Left lung (tissue), 10 donors: Measurements from ENCODE around the gene TAGAP. TPM values are rescaled to one million over a fixed set of nuclear protein-coding genes. Genes with fewer than 3 reads are reported as not detected.

ENCODE experiments used
- ATAC-seq: fragments of 200-7000 bp; cut with Tn5 transposase; one replicate; pipeline ENCODE4 v1.9.1; 2020; ENCODE audit warnings: moderate library complexity
- DNase-seq, 4 donors: peaks; one replicate each; pipeline ENCODE4 v3.0.0-alpha.2; 2013 to 2020
- H3K27ac ChIP-seq, 2 donors: fragments of 200-600 bp; sonication (generic) in 1 of 2; one replicate each; pipeline versions ENCODE4 v1.5.0 to v1.8.0; 2020 to 2021
- H3K27me3 ChIP-seq, 2 donors: fragments of 200-600 bp; sonication (generic) in 1 of 2; one replicate each; pipeline versions ENCODE4 v1.5.0 to v1.8.0; 2020 to 2021
- H3K36me3 ChIP-seq, 2 donors: fragments of 200-600 bp; sonication (generic) in 1 of 2; one replicate each; pipeline versions ENCODE4 v1.5.0 to v1.8.0; 2020 to 2021
- H3K4me1 ChIP-seq, 2 donors: fragments of 200-600 bp; one replicate each; pipeline ENCODE4 v1.8.0; 2021
- H3K4me3 ChIP-seq, 2 donors: fragments of 200-600 bp; sonication (generic) in 1 of 2; one replicate each; pipeline versions ENCODE4 v1.5.0 to v1.8.0; 2020 to 2021; ENCODE audit warnings: mild to moderate bottlenecking in 1 of 2
- H3K9me3 ChIP-seq, 2 donors: fragments of 200-600 bp; sonication (generic) in 1 of 2; one replicate each; pipeline versions ENCODE4 v1.5.0 to v1.8.0; 2020 to 2021
- intact Hi-C, 2 donors: fragments of 100-400 bp; cut with DNase I; formaldehyde crosslinking; loops; one replicate each; pipeline versions ENCODE4 v1.11.2 to v1.14.2; 2022
- polyA plus RNA-seq, 6 donors: library from polyadenylated mRNA; unstranded; fragments of 120-200 nt; gene quantifications; one replicate each; pipeline ENCODE4 v1.2.1, GENCODE V29; 2013; ENCODE audit not compliant: insufficient read length in 6 of 6
- total RNA-seq, 2 donors: library from RNA; stranded (reverse); fragmentation: NEBNext Ultra II Directional; extraction: Animal tissue kit (Norgen Biotek cat#: 25700); gene quantifications; one replicate each; pipeline ENCODE4 v1.2.1, GENCODE V29; 2021
- TF ChIP-seq, protein P1 (sequence below), 2 donors: fragments of 200-600 bp; sonication (generic) in 1 of 2; IDR thresholded peaks; one replicate each; pipeline versions ENCODE4 v1.5.0 to v1.8.0; 2021; ENCODE audit warnings: antibody characterized with exemption in 2 of 2
- donor health status: DM: no; HTN: yes; CAD: no.
- donor health status: DM: no; HTN: no; CAD: no.

Gene TAGAP
- total and polyA plus RNA-seq, 8 donors = 1.3 to 15.1 (median 1.7) TPM

DNA sequence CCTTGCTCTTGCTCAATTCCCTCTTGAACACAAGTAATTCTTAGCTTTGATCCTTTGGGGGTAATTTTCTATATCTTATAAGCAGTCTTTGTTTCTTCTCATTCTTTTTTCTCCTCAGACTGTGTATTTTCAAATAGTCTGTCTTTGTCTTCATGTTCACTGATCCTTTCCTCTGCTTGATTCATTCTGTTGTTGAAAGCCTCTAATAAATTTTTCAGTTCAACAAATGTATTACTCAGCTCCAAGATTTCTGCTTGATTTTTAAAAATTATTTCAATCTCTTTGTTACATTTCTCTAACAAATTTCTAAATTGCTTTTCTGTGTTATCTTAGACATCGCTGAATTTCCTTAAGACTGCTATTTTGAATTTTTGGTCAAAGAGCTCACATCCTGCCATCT is 56.3 kb downstream of the TAGAP start:
- DNase-seq = no peak
- no peak for ATAC-seq
- peaks cover 0 to 13% of the 10 kb centered on the region in 2 donors for H3K9me3 ChIP-seq
- no peak overlapping the region for H3K4me3 ChIP-seq
- peaks cover 0 to 6% of the 10 kb centered on the region in 2 donors for H3K36me3 ChIP-seq
- TF ChIP-seq, protein P1, sequence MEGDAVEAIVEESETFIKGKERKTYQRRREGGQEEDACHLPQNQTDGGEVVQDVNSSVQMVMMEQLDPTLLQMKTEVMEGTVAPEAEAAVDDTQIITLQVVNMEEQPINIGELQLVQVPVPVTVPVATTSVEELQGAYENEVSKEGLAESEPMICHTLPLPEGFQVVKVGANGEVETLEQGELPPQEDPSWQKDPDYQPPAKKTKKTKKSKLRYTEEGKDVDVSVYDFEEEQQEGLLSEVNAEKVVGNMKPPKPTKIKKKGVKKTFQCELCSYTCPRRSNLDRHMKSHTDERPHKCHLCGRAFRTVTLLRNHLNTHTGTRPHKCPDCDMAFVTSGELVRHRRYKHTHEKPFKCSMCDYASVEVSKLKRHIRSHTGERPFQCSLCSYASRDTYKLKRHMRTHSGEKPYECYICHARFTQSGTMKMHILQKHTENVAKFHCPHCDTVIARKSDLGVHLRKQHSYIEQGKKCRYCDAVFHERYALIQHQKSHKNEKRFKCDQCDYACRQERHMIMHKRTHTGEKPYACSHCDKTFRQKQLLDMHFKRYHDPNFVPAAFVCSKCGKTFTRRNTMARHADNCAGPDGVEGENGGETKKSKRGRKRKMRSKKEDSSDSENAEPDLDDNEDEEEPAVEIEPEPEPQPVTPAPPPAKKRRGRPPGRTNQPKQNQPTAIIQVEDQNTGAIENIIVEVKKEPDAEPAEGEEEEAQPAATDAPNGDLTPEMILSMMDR (IDR thresholded peaks at IDR 0.05) = no peak
- no peaks in the 10 kb centered on the region for H3K4me1 ChIP-seq
- intact Hi-C loops = no loop called here
- H3K27ac ChIP-seq = no peak overlapping the region
- H3K27me3 ChIP-seq = no peaks in the 10 kb centered on the region

DNA sequence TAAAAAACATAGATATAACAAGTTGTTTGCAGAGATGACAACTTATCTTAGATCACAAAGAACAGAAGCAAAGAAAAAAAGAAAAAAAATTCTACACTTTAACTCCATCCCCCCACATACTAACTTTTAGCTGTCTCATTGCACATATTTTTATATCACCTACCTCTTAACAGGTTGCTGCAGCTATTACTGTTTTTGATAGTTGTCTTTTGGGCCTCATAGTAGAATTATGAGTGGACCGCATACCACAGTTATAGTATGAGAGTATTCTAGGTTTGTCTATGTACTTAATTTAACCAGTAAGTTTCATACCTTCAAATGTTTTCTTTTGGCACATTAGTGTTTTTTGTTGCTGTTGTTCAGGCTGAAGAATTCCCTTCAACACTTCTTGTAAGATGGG is 57.1 kb downstream of the TAGAP start:
- intact Hi-C loops = no loop called here
- no peaks in the 10 kb centered on the region for H3K4me1 ChIP-seq
- no peak for ATAC-seq

More for the DNA sequence above, 57.1 kb downstream of the TAGAP start:
- H3K27ac ChIP-seq = no peak overlapping the region
- peaks cover 0 to 6% of the 10 kb centered on the region in 2 donors for H3K36me3 ChIP-seq
- H3K4me3 ChIP-seq = no peak overlapping the region
- DNase-seq = no peak
- TF ChIP-seq, protein P1 (IDR thresholded peaks at IDR 0.05) = no peak
- no peaks in the 10 kb centered on the region for H3K27me3 ChIP-seq
- H3K9me3 ChIP-seq = peaks cover 0 to 13% of the 10 kb centered on the region in 2 donors

Other genes with a start within 250 kb of the TAGAP start
- gene EZR, start 225.6 kb downstream of the TAGAP start, total RNA-seq = 100 to 1,000 TPM; 315 to 328 TPM
- gene EZR, start 225.6 kb downstream of the TAGAP start, polyA plus RNA-seq = 100 to 1,000 TPM; 140 to 168 (median 154) TPM
- 10 to 100 TPM; 12.4 to 18.0 TPM for gene RSPH3, start 44.8 kb downstream of the TAGAP start, total RNA-seq
- gene RSPH3, start 44.8 kb downstream of the TAGAP start, polyA plus RNA-seq = 10 to 100 TPM; 10.5 to 13.7 (median 11.1) TPM
- gene FNDC1, start 124.4 kb upstream of the TAGAP start, total RNA-seq = 1 to 10 TPM in 1 of 2 donors, under 1 TPM in 1; 0.68 to 5.4 TPM
- gene FNDC1, start 124.4 kb upstream of the TAGAP start, polyA plus RNA-seq = 1 to 10 TPM; 3.6 to 7.6 (median 5.9) TPM